IMR-90 (cell line): ENCODE data around the gene NRF1. TPM values are rescaled to one million over a fixed set of nuclear protein-coding genes. Genes with fewer than 3 reads are reported as not detected.

ENCODE experiments used
- ATAC-seq: fragments of 200-7000 bp; cut with Tn5 transposase; 2 replicates; pipeline ENCODE4 v1.9.1; 2020; ENCODE audit warnings: low read depth, mild to moderate bottlenecking, moderate library complexity
- BruUV-seq: library from RNA; stranded (reverse); fragments of 400-500 nt; replicated peaks from 2 replicates; lab custom pipeline; 2021; lab: Mats Ljungman, UMichigan
- CTCF ChIA-PET: fragments of 300-600 bp; formaldehyde crosslinking; extraction: SDS; loops from one replicate; lab custom pipeline; 2021; ENCODE audit warnings: antibody characterized with exemption; lab: Yijun Ruan, JAX
- POLR2A ChIA-PET: fragments of 300-600 bp; sonication (Branson Sonifier 250); formaldehyde crosslinking; loops from one replicate; lab custom pipeline; 2022; ENCODE audit warnings: antibody characterized with exemption; ENCODE audit not compliant: unreplicated experiment; lab: Charles Lee
- DNase-seq: peaks from one replicate; pipeline ENCODE4 v3.0.0; 2013
- H2AFZ ChIP-seq: replicated peaks from 2 replicates; pipeline ENCODE3; 2013; ENCODE audit warnings: low read length, mild to moderate bottlenecking; ENCODE audit not compliant: poor library complexity
- H2AK5ac ChIP-seq: 2 replicates; pipeline ENCODE4 v1.6.1; 2013; ENCODE audit warnings: low read depth, low read length, inconsistent platforms
- H2AK9ac ChIP-seq: replicated peaks from 2 replicates; pipeline ENCODE3; 2013; ENCODE audit warnings: mild to moderate bottlenecking, low read depth, low read length, moderate library complexity; ENCODE audit not compliant: poor library complexity
- H2BK120ac ChIP-seq: 2 replicates; pipeline ENCODE4 v1.6.1; 2013; ENCODE audit warnings: low read depth, low read length, inconsistent platforms
- H2BK15ac ChIP-seq: 3 replicates; pipeline ENCODE4 v1.6.1; 2013; ENCODE audit warnings: low read depth, low read length, inconsistent platforms
- H2BK20ac ChIP-seq: 2 replicates; pipeline ENCODE4 v1.6.1; 2013; ENCODE audit warnings: low read depth, mild to moderate bottlenecking, inconsistent platforms, low read length, moderate library complexity
- H2BK5ac ChIP-seq: 2 replicates; pipeline ENCODE4 v1.6.1; 2013; ENCODE audit warnings: mild to moderate bottlenecking, low read depth, low read length, inconsistent platforms; ENCODE audit not compliant: poor library complexity, severe bottlenecking
- H3K14ac ChIP-seq: replicated peaks from 2 replicates; pipeline ENCODE4 v1.6.1; 2013; ENCODE audit warnings: low read depth, low read length, inconsistent platforms
- H3K18ac ChIP-seq: 2 replicates; pipeline ENCODE4 v1.6.1; 2013; ENCODE audit warnings: low read depth, low read length, control low read depth
- H3K23ac ChIP-seq: 2 replicates; pipeline ENCODE4 v1.6.1; 2013; ENCODE audit warnings: low read depth, low read length, inconsistent platforms
- H3K27ac ChIP-seq: 2 replicates; pipeline ENCODE4 v1.5.1; 2013; ENCODE audit warnings: mild to moderate bottlenecking, control low read depth, low read length; ENCODE audit not compliant: insufficient read depth
- H3K27me3 ChIP-seq: 2 replicates; pipeline ENCODE4 v1.6.1; 2013; ENCODE audit warnings: low read length; ENCODE audit not compliant: control insufficient read depth, insufficient read depth
- H3K36me3 ChIP-seq: 2 replicates; pipeline ENCODE4 v1.6.1; 2013; ENCODE audit warnings: low read length, mixed read lengths; ENCODE audit not compliant: control insufficient read depth, insufficient read depth
- H3K4ac ChIP-seq: 2 replicates; pipeline ENCODE4 v1.6.1; 2013; ENCODE audit warnings: low read depth, low read length, inconsistent platforms
- H3K4me1 ChIP-seq: 2 replicates; pipeline ENCODE4 v1.6.1; 2013; ENCODE audit warnings: low read length, mixed read lengths; ENCODE audit not compliant: control insufficient read depth, insufficient read depth
- H3K4me2 ChIP-seq: 2 replicates; pipeline ENCODE4 v1.6.1; 2013; ENCODE audit warnings: low read depth, mild to moderate bottlenecking, control low read depth, low read length, moderate library complexity
- H3K4me3 ChIP-seq: 2 replicates; pipeline ENCODE4 v1.5.1; 2013; ENCODE audit warnings: low read depth, mild to moderate bottlenecking, control low read depth, low read length, moderate library complexity; ENCODE audit not compliant: insufficient read depth
- H3K56ac ChIP-seq: 2 replicates; pipeline ENCODE4 v1.6.1; 2013; ENCODE audit warnings: low read length, inconsistent platforms; ENCODE audit not compliant: insufficient read depth; ENCODE audit errors: extremely low read depth
- H3K79me1 ChIP-seq, 2 experiments: 2 replicates each; pipeline ENCODE4 v1.6.1; 2013; ENCODE audit warnings: low read length in 2 of 2, inconsistent platforms in 1 of 2, low read depth in 1 of 2
- H3K9ac ChIP-seq: 2 replicates; pipeline ENCODE4 v1.6.1; 2013; ENCODE audit warnings: low read depth, low read length, control low read depth
- H3K9me1 ChIP-seq: 2 replicates; pipeline ENCODE4 v1.6.1; 2013; ENCODE audit warnings: low read length, inconsistent platforms; ENCODE audit not compliant: insufficient read depth
- H3K9me3 ChIP-seq: 2 replicates; pipeline ENCODE4 v1.6.1; 2013; ENCODE audit warnings: low read length; ENCODE audit not compliant: control insufficient read depth, insufficient read depth
- H4K20me1 ChIP-seq: 2 replicates; pipeline ENCODE4 v1.6.1; 2013; ENCODE audit warnings: low read length, inconsistent platforms; ENCODE audit not compliant: insufficient read depth
- H4K5ac ChIP-seq: 2 replicates; pipeline ENCODE4 v1.6.1; 2013; ENCODE audit warnings: mild to moderate bottlenecking, low read depth, low read length, control low read depth
- H4K8ac ChIP-seq, 2 experiments: 2 replicates each; pipeline ENCODE4 v1.6.1; 2013; ENCODE audit warnings: low read depth in 2 of 2, low read length in 2 of 2, control low read depth in 1 of 2, inconsistent platforms in 1 of 2
- H4K91ac ChIP-seq: 2 replicates; pipeline ENCODE4 v1.6.1; 2013; ENCODE audit warnings: low read depth, low read length, inconsistent platforms; ENCODE audit not compliant: insufficient read depth
- MXI1 ChIP-seq: IDR thresholded peaks from 2 replicates; pipeline ENCODE4 v1.6.1; 2012; ENCODE audit warnings: low read depth, mild to moderate bottlenecking, low read length, moderate library complexity, borderline replicate concordance
- WGBS, 2 experiments: methylation state at CpG; one replicate each; pipeline versions ENCODE4 v1.1.5 to v1.1.7; 2013; ENCODE audit warnings: missing lambda C conversion rate in 2 of 2; ENCODE audit not compliant: insufficient read length in 1 of 2; ENCODE audit errors: extremely low coverage in 2 of 2; 5-methylcytosine and 5-hydroxymethylcytosine counted together
- dilution Hi-C: fragments of 300-500 bp; cut with HindIII; formaldehyde crosslinking; loops from one replicate; pipeline ENCODE4 v1.14.3; 2018; ENCODE audit warnings: low sequenced_read_pairs; ENCODE audit not compliant: unreplicated experiment
- in situ Hi-C: fragments of 300-500 bp; cut with MboI; formaldehyde crosslinking; loops from 3 replicates; pipeline ENCODE4 v1.14.3; 2019; ENCODE audit warnings: low sequenced_read_pairs, inconsistent platforms, mixed read lengths
- intact Hi-C: fragments of 100-400 bp; cut with micrococcal nuclease; formaldehyde crosslinking; loops from 2 replicates; pipeline ENCODE4 v1.10.0; 2022
- polyA plus RNA-seq, 3 experiments: library from polyadenylated mRNA; depleted of rRNA; stranded (reverse); fragments of >200 nt; gene quantifications; 2 replicates each; pipeline ENCODE4 v1.2.3, GENCODE V29; 2012; ENCODE audit warnings: low replicate concordance in 1 of 3
- total RNA-seq: library from RNA; depleted of rRNA; stranded (reverse); fragments of >200 nt; gene quantifications from 2 replicates; pipeline ENCODE4 v1.2.3, GENCODE V29; 2012
- TF ChIP-seq, protein P1 (sequence below): fragments of 150-350 bp; IDR thresholded peaks from 2 replicates; pipeline ENCODE4 v1.6.1; 2017; ENCODE audit warnings: mild to moderate bottlenecking, antibody characterized with exemption, low read length, low read depth
- TF ChIP-seq, protein P2 (sequence below): fragments of 150-350 bp; IDR thresholded peaks from 2 replicates; pipeline ENCODE4 v1.6.1; 2016; ENCODE audit warnings: low read depth, mild to moderate bottlenecking, low read length, moderate library complexity, borderline replicate concordance

The NRF1 gene
- total and polyA plus RNA-seq, 2 of the 4 experiments (the other 2 are of a cell fraction): 11.4 to 15.8 TPM

DNA sequence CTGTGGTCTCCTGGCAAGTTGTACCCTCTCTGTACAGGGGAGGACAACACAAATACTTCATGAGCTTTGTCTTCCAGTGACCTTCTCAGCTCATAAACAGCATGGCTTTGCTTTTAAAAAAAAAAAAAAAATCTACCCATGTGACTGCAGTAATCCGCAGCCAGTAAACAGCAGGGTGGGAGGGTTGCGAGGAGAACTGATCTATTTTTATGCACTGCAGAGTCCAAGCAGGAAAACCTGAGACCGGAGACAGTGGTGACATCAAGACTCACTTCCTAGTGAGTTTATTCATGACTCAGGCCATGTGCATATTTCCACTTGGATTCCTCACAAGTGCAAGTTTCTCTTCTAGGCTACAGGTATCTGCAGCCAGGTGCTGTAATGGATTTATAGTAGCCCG, 127.9 kb downstream of the NRF1 start:
- DNase-seq: peak; percentile 76
- whole genome bisulfite sequencing, 2 experiments: 20% methylated on average over 1 of the region's 4 CpGs; no CpG with 5 or more reads in 1 of the 2 experiments
- peaks cover 0 to 14% of the 10 kb centered on the region in 2 experiments; a peak in 1 of 4 replicates for H3K79me1 ChIP-seq
- no peaks in the 10 kb centered on the region for H3K9me3 ChIP-seq
- H3K4me2 ChIP-seq: peak overlapping the region; percentile 3; the same call in 1 of the 2 replicates
- peak overlapping the region; percentile 27; the same call in 1 of the 2 replicates for H3K4ac ChIP-seq
- in situ Hi-C loops (no loop called here), intact Hi-C loops (no loop called here), dilution Hi-C loops (no loop called here)
- H4K5ac ChIP-seq: no peak overlapping the region
- H3K23ac ChIP-seq: peak overlapping the region; percentile 81; the same call in 1 of the 2 replicates
- peak overlapping the region; percentile 72; the same call in 1 of the 2 replicates for H2BK20ac ChIP-seq
- peaks cover 16% of the 10 kb centered on the region for H3K9me1 ChIP-seq
- BruUV-seq: no TSS peak
- peaks cover 4% of the 10 kb centered on the region; the same call in 1 of the 2 replicates for H4K20me1 ChIP-seq
- ATAC-seq: peak; percentile 69
- H3K56ac ChIP-seq: no peak overlapping the region
- peak overlapping the region; percentile 8 for H2AK9ac ChIP-seq
- H2BK15ac ChIP-seq: no peak overlapping the region
- H3K4me3 ChIP-seq: no peak overlapping the region
- peak overlapping the region; percentile 55; the same call in 1 of the 2 replicates for H2BK120ac ChIP-seq
- H2AFZ ChIP-seq: no peak overlapping the region
- no peak overlapping the region for H3K27ac ChIP-seq
- peak overlapping the region; percentile 43; the same call in 1 of the 2 replicates for H2AK5ac ChIP-seq
- H3K27me3 ChIP-seq: no peaks in the 10 kb centered on the region
- no peak overlapping the region for H3K9ac ChIP-seq
- ChIA-PET CTCF (no interaction called here), POLR2A (no interaction called here)
- H3K4me1 ChIP-seq: peaks cover 1% of the 10 kb centered on the region; the same call in 1 of the 2 replicates
- H4K91ac ChIP-seq: no peak overlapping the region
- H3K14ac ChIP-seq: peak overlapping the region; percentile 82
- peak overlapping the region in 1 of 2 experiments; percentile 54; a peak in 1 of 4 replicates for H4K8ac ChIP-seq
- H3K18ac ChIP-seq: no peak overlapping the region
- peak overlapping the region; percentile 40 for H2BK5ac ChIP-seq
- peaks cover 4% of the 10 kb centered on the region for H3K36me3 ChIP-seq
- TF ChIP-seq MXI1: no peak
- TF ChIP-seq, protein P1, sequence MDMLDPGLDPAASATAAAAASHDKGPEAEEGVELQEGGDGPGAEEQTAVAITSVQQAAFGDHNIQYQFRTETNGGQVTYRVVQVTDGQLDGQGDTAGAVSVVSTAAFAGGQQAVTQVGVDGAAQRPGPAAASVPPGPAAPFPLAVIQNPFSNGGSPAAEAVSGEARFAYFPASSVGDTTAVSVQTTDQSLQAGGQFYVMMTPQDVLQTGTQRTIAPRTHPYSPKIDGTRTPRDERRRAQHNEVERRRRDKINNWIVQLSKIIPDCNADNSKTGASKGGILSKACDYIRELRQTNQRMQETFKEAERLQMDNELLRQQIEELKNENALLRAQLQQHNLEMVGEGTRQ: peak; percentile 66
- TF ChIP-seq, protein P2, sequence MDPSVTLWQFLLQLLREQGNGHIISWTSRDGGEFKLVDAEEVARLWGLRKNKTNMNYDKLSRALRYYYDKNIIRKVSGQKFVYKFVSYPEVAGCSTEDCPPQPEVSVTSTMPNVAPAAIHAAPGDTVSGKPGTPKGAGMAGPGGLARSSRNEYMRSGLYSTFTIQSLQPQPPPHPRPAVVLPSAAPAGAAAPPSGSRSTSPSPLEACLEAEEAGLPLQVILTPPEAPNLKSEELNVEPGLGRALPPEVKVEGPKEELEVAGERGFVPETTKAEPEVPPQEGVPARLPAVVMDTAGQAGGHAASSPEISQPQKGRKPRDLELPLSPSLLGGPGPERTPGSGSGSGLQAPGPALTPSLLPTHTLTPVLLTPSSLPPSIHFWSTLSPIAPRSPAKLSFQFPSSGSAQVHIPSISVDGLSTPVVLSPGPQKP: no peak
